Measurements from ENCODE around the gene SLC66A2.
"Not testable (repeated sequence)": the region's sequence is repeated elsewhere in the genome, so short reads cannot be mapped to it uniquely, and the experiment has no call there.

Gene SLC66A2

DNA sequence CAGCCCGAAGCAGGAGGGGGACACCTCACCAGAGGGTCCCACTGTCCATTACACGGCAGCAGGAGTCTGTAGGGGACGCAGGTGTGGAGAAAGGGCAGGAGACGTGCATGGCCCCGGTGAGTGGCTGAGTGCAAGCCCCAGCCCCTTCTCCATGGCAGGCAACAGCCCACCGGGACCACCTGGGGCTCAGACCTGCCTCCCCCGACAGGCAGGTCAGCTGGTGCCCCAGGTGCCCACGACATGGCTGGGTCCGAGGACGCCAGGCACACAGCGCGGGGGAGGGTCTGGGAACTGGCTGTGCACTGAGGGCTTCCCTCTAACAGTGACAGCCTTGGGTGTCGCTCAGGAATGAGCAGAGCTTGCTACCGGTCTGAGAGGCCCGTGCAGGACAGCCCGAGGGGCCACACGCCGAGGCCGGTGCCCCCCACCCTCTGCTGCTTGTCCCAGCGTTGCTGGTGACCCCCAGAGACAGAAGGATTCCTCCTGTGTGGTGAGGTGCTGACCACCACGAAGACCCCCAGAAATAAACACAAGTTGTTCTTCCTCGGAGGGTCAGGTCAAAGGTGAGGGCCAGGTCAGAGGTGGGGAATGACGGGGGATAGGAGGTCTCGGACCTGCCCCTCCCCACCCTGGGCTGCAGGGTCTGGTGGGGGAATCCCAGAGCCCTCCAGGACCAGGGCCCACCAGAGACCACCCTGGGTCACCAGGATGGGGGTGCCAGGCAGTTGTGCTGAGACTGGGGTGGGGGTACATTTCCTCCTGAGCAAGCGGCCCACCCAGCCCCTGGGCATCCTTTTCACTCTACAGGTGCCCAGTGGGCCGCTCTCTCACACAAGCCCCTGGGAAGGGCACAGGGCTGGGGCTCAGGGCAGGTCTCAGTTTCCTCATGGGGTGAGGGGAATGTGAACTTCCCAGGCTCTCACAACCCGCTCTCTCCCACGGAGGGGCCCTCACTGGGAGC, 50.6 kb downstream of the SLC66A2 start:
- DNase-seq, result no peak

DNA sequence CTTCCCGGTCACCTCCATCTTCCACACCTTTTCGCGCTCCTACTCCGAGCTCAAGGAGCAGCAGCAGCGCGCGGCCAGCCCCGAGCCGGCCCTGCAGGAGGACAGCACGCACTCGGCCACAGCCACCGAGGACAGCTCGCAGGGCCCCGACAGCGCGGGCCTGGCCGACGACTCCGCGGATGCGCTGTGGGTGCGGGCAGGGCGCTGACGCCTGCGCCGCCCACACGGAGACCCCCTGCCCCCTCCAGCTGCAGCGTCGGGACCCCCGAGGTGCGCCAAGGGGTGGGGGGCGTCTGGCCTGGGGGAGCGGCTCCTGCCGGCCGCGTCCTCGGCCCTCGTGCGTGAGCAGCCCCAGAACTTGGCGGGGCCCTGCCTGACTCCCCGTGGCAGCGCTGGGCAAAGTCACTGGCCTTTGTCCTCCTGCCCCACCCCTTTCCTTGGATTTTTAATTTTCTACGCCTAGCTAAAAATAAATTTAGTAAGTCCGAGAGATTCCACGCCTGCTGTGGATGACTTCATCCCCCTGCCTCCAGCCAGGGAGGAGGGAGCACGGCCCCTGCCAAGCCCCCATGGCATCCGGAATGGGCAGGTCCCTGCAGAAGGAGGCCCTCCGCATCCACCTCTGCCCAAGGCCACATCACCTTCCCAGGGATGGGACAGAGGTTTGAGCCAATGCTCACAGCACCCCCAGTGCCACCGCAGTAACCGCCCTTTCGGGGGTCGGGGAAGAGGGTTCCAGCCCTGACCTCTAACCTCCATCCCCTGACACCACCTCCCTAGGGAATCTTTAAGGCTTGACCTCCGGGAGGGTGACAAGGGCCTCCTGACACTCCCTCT, 51.6 kb downstream of the SLC66A2 start:
- no peak for DNase-seq

DNA sequence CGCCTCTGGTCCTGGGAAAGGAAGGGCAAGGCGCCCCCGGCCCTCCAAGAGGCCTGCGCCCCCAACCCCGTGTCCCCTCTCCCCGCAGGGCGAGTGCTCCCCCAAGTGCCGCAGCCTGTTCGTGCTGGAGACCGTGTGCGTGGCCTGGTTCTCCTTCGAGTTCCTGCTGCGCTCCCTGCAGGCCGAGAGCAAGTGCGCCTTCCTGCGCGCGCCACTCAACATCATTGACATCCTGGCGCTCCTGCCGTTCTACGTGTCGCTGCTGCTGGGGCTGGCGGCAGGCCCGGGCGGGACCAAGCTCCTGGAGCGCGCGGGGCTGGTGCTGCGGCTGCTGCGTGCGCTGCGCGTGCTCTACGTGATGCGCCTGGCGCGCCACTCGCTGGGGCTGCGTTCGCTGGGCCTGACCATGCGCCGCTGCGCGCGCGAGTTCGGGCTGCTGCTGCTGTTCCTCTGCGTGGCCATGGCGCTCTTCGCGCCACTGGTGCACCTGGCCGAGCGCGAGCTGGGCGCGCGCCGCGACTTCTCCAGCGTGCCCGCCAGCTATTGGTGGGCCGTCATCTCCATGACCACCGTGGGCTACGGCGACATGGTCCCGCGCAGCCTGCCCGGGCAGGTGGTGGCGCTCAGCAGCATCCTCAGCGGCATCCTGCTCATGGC, 52.4 kb downstream of the SLC66A2 start:
- no peak for DNase-seq

DNA sequence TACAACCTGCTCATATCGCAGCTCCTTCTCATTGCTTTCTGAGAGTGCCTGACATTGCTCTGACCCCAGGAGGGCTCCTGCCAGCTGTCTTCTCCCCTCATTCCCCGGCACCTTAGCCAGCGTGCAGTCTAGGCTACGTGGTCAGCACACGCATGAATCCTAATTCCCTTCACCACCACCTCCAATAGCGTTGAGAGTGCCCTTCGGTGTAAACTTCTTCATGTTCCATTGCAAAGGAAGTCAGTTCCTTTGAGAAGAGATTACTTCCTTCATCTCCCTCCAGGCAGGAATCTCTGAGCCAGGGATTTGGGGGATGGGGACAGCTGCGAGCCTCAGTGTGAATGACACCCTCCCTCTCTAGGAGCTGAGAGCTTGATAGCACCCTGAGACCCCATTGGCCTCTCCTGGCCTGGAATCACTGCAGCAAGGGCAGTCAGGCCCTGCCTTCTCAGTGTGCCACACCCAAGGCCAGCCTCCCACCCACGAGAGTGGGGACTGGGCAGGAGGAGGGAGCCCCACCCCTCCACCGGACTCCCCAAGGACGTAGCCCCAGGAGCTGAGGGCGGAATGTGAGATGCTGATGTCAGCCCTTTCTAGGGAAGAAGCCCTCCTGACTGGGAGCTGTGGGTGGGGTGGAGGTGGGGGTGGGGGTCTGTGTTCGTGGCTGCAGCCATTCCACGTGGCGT, 53.4 kb downstream of the SLC66A2 start:
- no peak for DNase-seq

DNA sequence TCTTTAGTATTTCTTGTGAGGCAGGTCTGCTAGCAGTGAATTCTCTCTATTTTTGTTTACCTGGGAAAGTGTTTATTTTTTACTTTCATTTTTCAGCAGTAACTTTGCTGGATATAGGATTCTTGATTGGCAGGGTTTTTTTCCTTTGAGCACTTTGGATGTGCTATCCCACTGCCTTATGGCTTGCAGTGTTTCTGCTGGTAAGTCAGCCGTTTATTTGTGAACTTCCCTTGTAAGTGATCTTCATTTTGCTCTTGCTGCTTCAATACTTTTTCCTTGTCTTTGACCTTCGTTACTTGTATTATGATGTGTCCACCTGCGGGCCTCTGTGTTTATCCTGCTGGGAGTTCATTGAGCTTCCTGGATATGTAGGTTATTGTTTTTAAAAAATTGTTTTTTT, 54.7 kb downstream of the SLC66A2 start:
- DNase-seq, result no peak

DNA sequence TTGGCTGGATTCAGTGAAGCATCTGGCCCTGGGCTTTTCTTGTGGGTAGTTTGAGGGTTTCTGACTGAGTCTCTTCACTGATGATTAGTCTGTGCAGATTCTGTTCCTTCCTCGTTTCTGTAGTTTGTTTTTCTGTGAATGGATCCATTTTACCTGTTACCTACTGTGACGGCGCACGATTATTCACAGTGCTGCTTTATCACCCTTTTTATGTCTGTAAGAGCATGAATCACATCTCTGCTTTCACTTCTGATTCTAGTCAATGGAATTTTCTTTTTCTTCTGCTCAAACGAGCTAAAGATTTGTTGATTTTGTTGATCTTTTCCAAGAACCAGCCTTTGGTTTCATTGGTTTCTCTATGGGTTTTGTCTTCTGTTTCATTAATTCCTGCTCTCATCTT, 60.8 kb downstream of the SLC66A2 start:
- no peak for DNase-seq

DNA sequence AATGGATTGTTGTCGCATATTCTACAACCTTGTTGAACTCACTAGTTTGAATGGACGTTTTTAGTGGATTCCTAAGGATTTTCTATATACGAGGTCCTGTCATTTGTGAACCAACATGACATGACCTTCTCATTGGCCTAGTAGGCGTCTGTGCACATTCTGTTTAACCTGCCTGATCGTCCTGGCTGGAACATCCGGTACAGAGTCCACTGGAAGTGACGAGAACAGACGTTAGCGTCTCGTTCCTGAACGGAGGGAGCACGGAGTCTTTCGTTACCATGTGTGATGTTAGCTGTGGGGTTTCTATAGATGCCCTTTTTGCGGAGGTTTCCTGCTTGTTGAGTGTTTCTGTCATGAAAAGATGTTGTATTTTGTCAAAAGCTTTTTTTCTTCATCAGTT, 61.9 kb downstream of the SLC66A2 start:
- no peak for DNase-seq

DNA sequence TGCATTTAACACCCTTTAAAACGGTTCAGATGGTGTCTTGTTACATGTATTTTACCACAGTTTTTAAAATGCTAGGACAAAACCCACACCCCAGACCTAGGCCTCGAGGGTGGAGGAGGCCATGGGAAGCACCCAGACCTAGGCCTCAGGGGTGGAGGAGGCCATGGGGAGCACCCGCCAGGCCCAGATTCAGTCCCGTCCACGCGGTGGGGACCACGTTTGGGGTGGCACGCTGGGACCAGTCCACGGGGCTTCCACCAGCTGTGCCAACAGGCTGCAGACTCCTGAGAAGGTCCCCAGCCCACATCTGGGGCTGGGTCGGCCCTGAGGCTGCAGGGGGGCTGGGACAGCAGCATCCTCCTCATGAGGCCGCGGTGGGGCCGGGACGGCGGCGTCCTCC, 63.4 kb downstream of the SLC66A2 start:
- DNase-seq, result no peak

DNA sequence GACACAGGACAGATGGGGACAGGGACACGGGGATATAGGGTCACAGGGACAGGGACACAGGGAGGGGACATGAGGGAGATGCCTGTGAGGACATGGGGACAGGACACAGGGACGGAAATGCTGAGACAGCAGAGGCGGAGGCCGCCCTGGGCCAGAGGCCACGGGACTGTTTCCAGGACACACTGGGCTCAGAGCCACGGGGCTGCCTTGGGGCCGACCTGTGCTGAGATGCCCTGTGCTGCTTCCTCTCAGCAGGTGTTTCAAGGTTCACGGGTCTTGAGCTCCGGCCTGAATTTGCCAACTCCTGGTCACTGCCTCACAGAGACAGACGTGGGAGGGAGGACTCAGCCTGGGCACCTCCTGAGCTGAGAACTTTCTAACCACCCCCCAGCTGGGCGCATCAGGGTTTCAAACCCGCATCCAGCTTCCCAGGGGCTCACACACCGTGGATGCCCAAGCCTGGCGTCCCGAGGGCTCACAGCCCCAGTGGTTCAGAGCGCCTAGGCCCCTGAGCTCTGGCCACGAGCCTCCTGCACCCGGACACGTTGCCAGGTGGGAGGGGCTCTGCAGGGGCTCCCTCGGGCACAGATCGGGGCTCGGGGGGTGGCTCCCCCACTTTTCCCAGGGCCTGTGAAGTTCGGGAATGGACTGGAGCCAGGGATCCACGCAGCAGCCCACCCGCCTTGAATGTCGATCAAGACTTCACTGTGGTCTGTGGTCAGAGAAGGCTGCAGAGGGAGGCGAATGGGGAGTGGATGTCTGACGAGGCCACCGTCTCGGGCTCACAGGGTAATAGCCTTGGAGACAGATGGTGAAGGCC, 64.1 kb downstream of the SLC66A2 start:
- no peak for DNase-seq

DNA sequence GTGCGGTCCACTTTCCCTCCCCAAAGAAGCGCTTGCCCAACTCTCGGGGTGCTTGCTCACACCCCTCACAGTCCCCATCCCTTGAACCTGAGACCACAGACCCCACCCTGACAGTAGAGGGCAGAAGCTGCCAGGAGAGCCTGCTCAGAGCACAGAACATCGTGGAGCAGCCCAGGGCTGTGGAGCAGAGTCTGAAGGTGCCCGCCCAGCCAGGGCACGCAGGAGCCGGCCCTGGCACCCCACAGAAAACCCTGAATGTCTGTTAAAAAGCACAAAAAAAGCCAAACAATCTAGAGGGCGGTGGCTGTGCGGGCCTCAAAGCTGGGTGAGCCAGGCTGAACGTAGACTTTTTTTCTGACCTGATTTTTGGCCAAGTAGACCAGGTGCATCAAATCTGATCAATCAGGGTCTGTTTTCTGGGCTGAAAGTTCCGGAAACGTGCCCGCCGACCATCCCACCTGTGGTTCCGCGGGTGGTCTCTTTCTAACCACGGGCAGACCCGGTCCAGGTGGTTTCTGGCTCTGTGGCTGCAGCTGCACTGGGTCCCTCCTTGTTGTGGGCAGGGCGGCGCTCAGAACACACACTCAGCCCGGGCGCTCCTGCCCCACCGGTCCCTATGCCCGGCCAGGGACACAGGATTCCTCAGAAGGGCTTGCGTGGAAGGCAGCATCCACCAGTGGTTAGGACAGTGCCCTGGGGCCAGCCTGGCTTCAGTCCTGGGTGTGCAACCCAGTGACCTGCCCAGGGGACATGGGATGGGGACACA, 66.3 kb downstream of the SLC66A2 start:
- no peak for DNase-seq

DNA sequence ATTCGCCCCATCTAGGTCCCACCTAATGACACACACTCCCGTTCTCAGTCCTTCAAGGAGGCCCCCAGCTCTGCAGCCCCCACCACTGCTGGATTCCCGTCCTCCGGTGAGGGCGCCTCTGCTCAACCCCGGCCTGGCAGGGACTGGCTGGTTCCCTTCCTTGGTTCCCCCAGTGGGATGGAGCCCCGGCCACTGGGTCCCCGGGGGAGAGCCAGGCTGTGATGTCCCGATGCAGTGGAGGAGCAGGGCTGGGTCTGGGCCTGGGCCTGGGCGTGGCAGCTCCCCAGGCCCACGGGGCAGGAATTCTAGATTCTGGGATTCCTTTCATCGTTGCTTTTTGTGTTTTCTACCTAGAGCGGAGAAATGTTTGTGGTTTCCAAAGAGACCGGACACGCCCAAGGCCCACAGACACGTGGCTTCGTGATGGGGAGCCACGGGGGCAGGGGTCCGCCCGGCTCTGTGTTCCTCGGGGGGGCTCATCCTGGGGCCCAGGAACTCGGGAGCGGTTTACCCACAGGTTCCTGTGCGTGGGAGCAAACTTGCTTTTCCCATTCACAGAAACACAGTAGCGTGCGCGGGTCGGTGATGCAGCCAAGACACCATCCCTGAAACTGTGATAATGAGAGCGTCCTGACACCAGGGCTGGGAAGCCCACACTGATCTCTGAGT, 67.0 kb downstream of the SLC66A2 start:
- DNase-seq, result no peak

DNA sequence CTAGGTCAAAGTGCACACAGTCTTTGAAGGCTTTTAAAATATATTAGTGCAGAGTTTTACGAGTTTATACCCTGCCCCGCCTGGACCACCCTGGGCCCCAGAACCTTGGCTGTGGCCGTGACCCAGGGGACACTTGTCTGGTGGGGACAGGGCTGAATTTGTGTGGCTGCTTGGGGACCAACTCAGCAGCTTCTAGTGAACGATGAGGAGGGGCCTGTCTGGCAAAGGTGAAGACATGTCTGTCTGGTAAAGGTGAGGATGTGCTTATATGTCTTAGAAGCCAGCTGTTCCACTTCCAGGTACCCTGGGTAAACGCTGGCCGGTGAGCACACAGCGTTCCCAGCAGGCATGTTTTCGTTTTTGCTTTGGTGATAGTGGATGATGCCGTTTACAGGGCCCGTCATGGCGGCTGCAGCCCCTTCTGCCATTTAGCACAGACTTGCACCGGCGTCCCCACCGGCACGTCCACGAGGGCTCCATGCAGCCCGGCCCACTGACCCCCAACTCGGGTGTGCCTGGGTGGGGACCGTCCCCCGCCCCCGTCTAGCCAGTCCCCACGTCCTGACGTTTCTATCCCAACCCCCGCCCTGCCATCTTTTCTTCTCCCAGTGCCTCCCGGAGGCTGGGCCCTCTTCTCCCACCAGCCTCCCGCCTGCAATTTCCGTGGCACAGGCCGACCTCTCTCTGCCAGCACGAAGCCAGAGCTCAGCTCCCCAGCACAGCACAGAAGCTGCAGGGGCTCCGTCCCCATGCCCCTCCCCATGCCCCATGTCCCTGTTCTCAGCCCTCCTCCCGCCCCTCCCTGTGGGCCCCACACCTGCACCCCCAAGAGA, 67.8 kb downstream of the SLC66A2 start:
- DNase-seq, result no peak

DNA sequence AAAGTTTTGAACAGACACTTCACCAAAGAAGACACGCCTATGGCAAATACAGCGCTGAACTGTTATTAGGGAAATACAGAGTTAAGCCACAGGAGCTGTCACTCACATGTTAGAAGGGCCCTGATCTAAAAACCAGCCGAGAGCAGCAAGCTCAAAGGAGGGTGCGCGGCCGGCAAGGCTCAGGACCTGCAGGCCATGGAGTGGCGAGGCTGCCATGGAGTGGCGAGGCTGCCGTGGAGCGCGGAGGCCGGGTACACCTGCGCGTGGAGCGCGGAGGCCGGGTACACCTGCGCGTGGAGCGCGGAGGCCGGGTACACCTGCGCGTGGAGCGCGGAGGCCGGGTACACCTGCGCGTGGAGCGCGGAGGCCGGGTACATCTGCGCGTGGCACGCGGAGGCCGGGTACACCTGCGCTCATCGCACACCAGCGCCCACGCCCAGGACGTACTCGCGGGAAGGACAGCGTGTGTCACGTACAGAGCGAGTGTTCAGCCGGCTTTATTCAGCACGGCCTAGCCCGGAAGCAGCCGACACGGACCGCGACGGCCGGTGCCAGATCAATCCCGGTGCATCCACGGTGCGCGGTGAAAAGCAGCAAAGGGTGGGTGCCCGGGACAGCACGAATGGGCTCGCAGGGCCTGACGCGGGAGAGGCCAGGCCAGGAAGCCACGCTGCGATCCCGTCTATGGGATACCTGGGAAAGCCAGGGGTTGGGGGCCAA, 68.8 kb downstream of the SLC66A2 start:
- no peak for DNase-seq

DNA sequence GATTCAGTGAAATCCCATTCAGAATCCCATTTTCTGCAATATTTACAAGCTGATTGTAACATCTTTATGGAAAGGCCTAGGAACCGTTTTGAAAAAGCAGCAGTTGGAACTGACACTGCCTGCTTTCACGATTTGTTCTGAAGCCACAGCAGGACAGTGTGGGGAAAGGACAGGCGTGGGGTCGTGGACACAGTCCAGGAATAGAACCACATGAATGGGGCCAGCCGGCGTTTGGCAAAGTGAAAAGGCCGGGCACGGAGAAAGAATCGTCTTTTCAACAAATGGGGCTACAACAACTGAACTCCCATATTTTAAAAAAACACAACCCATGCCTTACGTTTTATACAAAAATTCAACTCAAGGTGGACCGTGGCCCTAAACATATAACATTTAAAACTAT, 69.8 kb downstream of the SLC66A2 start:
- no peak for DNase-seq

DNA sequence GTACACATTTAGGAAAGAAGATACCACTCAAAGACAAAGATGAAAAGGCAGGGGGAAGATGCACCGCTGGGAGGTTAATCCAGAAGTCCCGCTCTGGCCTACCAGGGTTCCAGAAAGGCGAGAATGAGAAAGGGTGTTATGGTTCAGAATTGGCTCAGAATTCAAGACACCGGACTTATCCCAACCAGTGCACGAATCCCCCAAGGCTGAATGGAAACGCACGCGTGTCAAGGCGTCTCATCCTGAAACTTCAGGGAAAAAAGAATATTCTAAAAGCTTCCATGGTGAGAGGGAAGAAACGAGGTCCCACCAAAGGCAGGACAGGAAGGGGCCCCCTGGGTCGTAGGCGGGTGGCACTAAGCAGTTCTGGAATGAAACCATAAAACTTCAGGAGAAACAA, 71.9 kb downstream of the SLC66A2 start:
- no peak for DNase-seq

DNA sequence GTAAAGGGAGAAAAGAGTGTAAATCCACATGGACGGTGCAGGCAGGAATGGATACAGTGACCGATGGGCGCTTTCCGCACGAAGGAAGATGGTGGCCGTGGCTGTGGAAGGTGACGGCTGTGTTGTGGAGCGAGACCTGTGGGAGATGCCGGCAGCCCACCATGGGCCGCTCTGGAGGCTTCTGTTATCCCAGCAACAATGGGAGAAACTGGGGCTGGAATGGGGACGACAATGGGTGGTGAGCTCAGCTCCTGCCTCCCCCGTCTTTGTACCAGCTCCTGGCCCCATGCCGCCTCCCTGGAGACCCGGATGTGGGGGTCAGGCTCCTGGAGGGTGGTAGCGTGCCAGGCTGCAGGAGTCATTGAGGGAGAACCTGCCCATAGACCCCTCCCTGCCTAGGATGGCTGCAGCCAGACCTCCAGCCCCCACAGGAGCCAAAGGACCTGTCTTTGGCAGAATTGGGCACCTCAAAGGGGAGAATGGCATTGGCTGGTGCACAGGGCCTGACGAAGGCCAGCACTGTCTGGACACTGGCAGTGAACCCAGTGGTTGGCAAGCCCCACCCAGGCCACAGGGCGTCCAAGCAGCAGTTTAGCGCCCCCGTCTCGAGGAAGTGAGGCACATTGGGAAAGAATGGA, 72.6 kb downstream of the SLC66A2 start:
- DNase-seq, result no peak

DNA sequence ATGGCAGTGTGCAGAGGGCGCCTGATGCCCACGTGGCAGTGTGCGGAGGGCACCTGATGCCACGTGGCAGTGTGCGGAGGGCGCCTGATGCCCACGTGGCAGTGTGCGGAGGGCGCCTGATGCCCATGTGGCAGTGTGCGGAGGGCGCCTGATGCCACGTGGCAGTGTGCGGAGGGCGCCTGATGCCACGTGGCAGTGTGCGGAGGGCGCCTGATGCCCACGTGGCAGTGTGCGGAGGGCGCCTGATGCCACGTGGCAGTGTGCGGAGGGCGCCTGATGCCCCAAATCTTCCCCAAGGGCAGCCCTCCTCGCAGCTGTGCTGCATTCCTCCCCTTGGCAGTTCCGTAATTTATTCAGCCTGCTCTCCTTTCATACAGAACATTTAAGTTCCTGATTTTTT, 73.2 kb downstream of the SLC66A2 start:
- DNase-seq, result not testable (repeated sequence)

All from DMS79 treated with DMSO at 0.1 percent for 48 hours (cell line).